ENCODE measurements around the gene ADH4.
"Not testable (repeated sequence)": the region's sequence is repeated elsewhere in the genome, so short reads cannot be mapped to it uniquely, and the experiment has no call there.

ADH4 gene

GRCh38 chr4:99144070-99144469 is at the start of gene ADH4:
Gene ADH4 (minus strand): TSS chr4:99144297. CDS start chr4:99144222, 75 bp downstream.
- DNase-seq (ENCODE audit: low read depth) = no peak

DNA sequence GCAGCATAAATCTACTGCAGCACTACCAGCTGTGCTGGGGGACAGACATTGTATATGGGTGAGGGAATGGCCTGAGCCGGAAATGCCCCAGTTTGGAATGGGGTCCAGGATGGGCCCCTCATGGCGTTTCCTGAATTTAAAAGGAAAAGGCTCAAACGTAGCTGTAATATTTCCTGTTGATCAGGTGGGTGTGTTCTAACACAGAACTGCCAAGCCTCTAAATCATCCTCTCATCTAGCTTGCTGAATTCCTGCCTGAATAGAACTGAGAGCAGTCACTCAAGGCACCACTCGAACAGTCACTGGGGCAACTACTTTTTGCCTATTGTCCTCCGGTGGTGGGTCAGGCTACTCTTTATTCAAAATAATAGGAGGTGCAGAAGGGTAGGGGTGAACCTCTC is 46.2 kb upstream of the ADH4 start:
- DNase-seq (ENCODE audit: low read depth) = no peak

GRCh38 chr4:99189900-99190299 is 45.8 kb upstream of the ADH4 start:
- DNase-seq (ENCODE audit: low read depth) = not testable (repeated sequence)

DNA sequence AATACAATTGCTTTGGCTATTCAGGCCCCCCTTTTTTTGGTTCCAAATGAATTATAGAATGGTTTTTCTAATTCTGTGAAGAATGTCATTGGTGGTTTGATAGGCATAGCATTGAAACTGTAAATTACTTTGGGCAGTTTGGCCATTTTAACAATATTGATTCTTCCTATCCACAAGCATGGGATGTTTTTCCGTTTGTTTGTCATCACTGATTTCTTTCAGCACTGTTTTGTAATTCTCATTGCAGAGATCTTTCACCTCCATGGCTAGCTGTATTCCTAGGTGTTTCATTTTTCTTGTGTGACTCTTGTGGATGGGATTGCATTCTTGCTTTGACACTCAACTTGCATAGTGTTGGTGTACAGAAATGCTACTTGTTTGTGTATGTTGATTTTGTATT is 41.9 kb upstream of the ADH4 start:
- DNase-seq (ENCODE audit: low read depth) = no peak

DNA sequence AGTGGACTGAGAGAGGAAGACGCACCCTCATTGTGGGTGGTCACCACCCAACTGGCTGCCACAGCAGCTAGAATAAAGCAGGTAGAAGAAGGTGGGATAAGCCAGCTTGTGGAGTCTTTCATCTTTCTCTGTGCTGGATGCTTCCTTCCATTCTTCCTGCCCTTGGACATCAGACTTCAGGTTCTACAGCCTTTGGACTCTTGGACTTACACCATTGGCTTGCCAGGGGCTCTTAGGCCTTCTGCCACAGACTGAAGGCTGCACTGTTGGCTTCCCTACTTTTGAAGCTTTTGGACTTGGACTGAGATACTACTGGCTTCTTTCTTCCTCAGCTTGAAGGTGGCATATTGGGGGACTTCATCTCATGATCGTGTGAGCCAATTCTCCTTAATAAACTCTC is 41.5 kb upstream of the ADH4 start:
- no peak for DNase-seq (ENCODE audit: low read depth)

DNA sequence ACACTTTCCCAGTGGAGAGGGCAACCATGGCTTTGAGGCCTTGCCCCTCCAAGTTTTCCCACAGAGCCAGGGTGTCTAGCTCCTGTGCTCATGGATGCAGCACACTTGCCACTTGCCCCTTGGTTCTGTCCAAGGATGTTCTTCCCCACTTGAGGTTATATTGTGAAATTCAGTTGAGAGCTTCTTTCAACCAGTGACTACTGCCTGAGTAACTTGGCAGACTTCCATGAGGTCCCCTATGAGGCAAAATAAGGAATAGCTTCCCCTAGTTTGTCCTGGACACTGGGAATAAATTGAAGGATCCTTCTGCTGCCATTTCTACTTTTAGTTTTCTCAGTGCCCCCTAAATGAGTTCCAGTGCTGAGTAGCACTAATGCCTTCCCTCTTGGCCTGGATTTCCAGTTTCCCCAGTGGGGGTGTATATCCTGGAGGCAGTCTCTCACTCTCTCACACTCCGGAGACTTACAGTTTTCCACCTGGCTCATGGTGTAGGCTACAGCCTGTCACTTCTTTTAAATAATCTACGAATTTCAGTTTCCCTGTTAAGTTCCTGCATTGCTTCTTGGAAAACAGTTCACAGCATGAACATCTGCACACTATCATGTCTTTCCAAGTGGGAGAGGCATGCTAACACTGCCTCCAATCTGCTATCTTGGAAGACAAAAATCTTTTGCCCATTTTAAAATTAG is 36.4 kb upstream of the ADH4 start:
- DNase-seq (ENCODE audit: low read depth) = no peak

- DNase-seq (ENCODE audit: low read depth) = no peak
Observed at GRCh38 chr4:99179626-99180025, 35.5 kb upstream of the ADH4 start.

GRCh38 chr4:99179178-99179577 is 35.1 kb upstream of the ADH4 start:
- DNase-seq (ENCODE audit: low read depth) = no peak

GRCh38 chr4:99166544-99166943 is 22.4 kb upstream of the ADH4 start:
- no peak for DNase-seq (ENCODE audit: low read depth)

GRCh38 chr4:99165978-99166377 is 21.9 kb upstream of the ADH4 start:
- no peak for DNase-seq (ENCODE audit: low read depth)

- no peak for DNase-seq (ENCODE audit: low read depth)
Observed at GRCh38 chr4:99161373-99162099, 17.4 kb upstream of the ADH4 start.

GRCh38 chr4:99159699-99160098 is 15.6 kb upstream of the ADH4 start:
- no peak for DNase-seq (ENCODE audit: low read depth)

- DNase-seq (ENCODE audit: low read depth) = no peak
Observed at GRCh38 chr4:99157478-99157935, 13.4 kb upstream of the ADH4 start.

DNA sequence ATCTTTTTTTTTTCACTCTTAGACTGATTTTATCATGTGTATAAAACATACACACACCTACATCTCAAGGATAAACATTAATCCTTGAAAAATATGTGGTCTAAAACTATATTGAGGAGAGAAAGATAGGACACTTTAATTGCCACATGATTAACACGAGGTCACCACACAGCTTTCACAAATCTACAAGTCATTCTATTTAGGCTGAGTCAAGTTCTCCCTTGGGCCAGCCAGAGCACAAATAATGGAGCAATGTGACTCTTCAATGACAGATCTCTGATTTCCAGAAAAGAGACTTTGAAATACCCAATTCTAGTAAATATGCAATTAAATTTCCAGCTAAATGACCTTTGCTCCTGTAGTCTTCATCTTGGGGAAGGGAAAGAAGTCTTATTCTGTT is 12.9 kb upstream of the ADH4 start:
- DNase-seq (ENCODE audit: low read depth) = no peak

GRCh38 chr4:99154658-99155342 is 10.7 kb upstream of the ADH4 start:
- no peak for DNase-seq (ENCODE audit: low read depth)

- DNase-seq (ENCODE audit: low read depth) = no peak
Observed at GRCh38 chr4:99151995-99152394, 7.9 kb upstream of the ADH4 start.

DNA sequence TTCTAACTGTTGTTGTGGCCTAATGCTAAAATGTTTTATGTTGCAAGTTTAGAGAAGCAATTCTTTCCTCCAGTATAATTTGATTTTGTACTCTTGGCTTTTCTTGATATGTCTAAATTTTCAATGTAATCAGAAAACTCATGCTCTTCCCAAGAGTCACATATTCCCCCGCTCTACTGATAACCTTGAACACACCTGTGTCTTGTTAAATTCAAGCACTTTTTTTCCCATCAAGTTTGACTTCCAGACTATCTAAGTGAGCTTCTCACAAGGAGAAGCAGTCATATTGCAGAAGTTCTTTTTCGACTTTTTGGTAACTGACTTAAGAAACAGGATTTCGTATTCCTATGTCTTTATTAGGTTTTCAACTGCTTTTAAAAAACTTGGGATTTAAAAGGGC is 7.4 kb upstream of the ADH4 start:
- no peak for DNase-seq (ENCODE audit: low read depth)

GRCh38 chr4:99149426-99150019 is 5.4 kb upstream of the ADH4 start:
- no peak for DNase-seq (ENCODE audit: low read depth)

DNA sequence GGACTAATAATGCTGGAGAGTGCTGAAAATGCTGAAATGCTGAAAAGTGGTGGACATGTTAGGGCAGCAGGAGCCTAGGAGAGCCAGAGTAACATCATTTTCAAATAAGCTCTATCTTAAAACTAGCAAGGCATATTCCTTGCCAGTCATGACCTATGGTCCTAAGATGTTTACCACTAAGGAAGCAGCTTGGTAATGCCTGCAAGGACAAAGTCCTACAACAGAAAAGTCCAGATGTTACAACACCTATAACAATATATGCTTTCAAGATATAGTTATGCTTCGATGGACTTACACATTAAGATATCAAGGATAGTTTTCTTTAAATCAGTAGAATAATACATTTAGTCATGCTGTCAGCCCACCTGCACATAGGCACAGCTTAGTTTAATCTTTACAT is 4.5 kb upstream of the ADH4 start:
- DNase-seq (ENCODE audit: low read depth) = no peak

GRCh38 chr4:99144587-99144986 is 490 bp upstream of the ADH4 start:
- no peak for DNase-seq (ENCODE audit: low read depth)

DNA sequence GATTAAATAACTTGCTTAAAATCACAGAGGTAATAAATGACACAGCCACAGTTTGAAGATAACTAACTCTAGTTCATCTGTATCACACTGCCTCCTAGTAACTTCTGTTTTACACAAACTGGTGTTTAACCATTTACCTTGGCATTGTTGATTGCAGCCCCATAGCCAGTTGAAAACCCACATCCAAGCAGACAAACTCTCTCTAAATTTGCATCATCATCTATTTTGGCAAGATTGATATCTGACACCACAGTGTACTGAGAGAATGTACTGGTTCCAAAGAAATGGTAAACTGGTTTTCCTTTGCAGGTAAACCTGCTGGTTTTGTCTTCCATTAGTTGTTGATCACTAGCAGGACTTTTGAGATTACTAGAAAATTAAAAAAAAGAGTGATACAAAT is 7.8 kb downstream of the ADH4 start:
- no peak for DNase-seq (ENCODE audit: low read depth)

- DNase-seq (ENCODE audit: low read depth) = no peak
Observed at GRCh38 chr4:99135541-99136162, 8.4 kb downstream of the ADH4 start.

Measured in activated T-cell treated with anti-CD3 and anti-CD28 coated beads for 24 hours (primary cell).